Adrenal gland (tissue), 12 donors: ENCODE results near the gene PLGRKT. TPM values are rescaled to one million over a fixed set of nuclear protein-coding genes. Genes with fewer than 3 reads are reported as not detected.

Experiments
- DNase-seq, 7 donors: peaks; one replicate each; pipeline ENCODE4 v3.0.0-alpha.2; 2019 to 2020
- H3K27ac ChIP-seq, 5 donors: fragments of 200-600 bp; sonication (generic) in 4 of 5; 1 replicate in 3 of 5; 2 replicates in 2 of 5; pipeline versions ENCODE4 v1.5.1 to v1.8.0; 2016 to 2020; ENCODE audit warnings: mild to moderate bottlenecking in 1 of 5
- H3K27me3 ChIP-seq: fragments of 200-600 bp; 2 replicates; pipeline ENCODE4 v1.8.0; 2021
- H3K36me3 ChIP-seq, 2 donors: fragments of 200-600 bp; replicated peaks in 1 of 2; 1 replicate in 1 of 2; 2 replicates in 1 of 2; pipeline versions ENCODE4 v1.5.1 to v1.8.0; 2018 to 2022
- H3K4me1 ChIP-seq, 2 donors: fragments of 200-600 bp; replicated peaks in 1 of 2; 1 replicate in 1 of 2; 2 replicates in 1 of 2; pipeline versions ENCODE4 v1.5.1 to v1.8.0; 2018 to 2021
- H3K4me3 ChIP-seq, 4 donors: fragments of 200-600 bp; sonication (generic) in 3 of 4; one replicate each; pipeline ENCODE4 v1.5.1; 2016 to 2018
- H3K9me3 ChIP-seq, 3 donors: fragments of 200-600 bp; sonication (generic) in 1 of 3; replicated peaks in 1 of 3; 1 replicate in 2 of 3; 2 replicates in 1 of 3; pipeline versions ENCODE4 v1.5.1 to v1.8.0; 2016 to 2021
- POLR2A ChIP-seq, 2 donors: fragments of 450-650 bp; IDR thresholded peaks; one replicate each; pipeline ENCODE4 v1.6.1; 2017; ENCODE audit warnings: antibody characterized with exemption in 2 of 2, mild to moderate bottlenecking in 2 of 2, moderate library complexity in 1 of 2
- WGBS, 4 donors: extraction: QIAGEN DNeasy Blood & Tissue Kit in 2 of 4; methylation state at CpG; one replicate each; pipeline versions ENCODE4 v1.1.5 to v1.1.7; 2013 to 2017; 5-methylcytosine and 5-hydroxymethylcytosine counted together
- intact Hi-C, 2 donors: fragments of 100-400 bp; cut with DNase I; formaldehyde crosslinking; loops; one replicate each; pipeline versions ENCODE4 v1.14.1 to v1.15.0; 2022 to 2023
- polyA plus RNA-seq, 3 donors: library from polyadenylated mRNA; stranded (reverse); fragments of 200-250 nt in 2 of 3; fragments of 350-450 nt in 1 of 3; fragmentation: Illumina TruSeq in 1 of 3; extraction: RNeasy Lipid Tissue Mini Kit (QIAGEN cat#74804) in 1 of 3; gene quantifications; one replicate each; pipeline ENCODE4 v1.2.3, GENCODE V29; 2013 to 2014
- total RNA-seq, 9 donors: library from RNA; depleted of rRNA in 4 of 9; stranded (reverse); fragments of >200 nt in 4 of 9; fragments of 120-200 nt in 1 of 9; fragmentation: NEBNext Ultra II Directional in 1 of 9; extraction: Animal tissue kit (Norgen Biotek cat#: 25700) in 1 of 9; gene quantifications; one replicate each; pipeline versions ENCODE4 v1.1.0 to v1.2.4, GENCODE V29; 2013 to 2023
- TF ChIP-seq, protein P1 (sequence below), 6 experiments: fragments of 450-650 bp in 4 of 6; fragments of 200-600 bp in 2 of 6; sonication (generic) in 1 of 6; IDR thresholded peaks; 1 replicate in 5 of 6; 2 replicates in 1 of 6; pipeline versions ENCODE4 v1.5.1 to v1.8.0; 2016 to 2021; ENCODE audit warnings: antibody characterized with exemption in 6 of 6, mild to moderate bottlenecking in 2 of 6, moderate library complexity in 1 of 6
- donor health status: healthy with polysubstance abuse.
- donor health status: Bipolar disorder and iron deficiency.
- donor health status: DM: yes; HTN: yes; CAD: no.
- donor health status: DM: no; HTN: no; CAD: no.
- donor health status: DM: no; HTN: no; CAD: no.
- donor health status: DM: yes; HTN: yes; CAD: no.

The PLGRKT gene
- total and polyA plus RNA-seq, 12 donors = 7.2 to 32.0 (median 20.7) TPM

DNA sequence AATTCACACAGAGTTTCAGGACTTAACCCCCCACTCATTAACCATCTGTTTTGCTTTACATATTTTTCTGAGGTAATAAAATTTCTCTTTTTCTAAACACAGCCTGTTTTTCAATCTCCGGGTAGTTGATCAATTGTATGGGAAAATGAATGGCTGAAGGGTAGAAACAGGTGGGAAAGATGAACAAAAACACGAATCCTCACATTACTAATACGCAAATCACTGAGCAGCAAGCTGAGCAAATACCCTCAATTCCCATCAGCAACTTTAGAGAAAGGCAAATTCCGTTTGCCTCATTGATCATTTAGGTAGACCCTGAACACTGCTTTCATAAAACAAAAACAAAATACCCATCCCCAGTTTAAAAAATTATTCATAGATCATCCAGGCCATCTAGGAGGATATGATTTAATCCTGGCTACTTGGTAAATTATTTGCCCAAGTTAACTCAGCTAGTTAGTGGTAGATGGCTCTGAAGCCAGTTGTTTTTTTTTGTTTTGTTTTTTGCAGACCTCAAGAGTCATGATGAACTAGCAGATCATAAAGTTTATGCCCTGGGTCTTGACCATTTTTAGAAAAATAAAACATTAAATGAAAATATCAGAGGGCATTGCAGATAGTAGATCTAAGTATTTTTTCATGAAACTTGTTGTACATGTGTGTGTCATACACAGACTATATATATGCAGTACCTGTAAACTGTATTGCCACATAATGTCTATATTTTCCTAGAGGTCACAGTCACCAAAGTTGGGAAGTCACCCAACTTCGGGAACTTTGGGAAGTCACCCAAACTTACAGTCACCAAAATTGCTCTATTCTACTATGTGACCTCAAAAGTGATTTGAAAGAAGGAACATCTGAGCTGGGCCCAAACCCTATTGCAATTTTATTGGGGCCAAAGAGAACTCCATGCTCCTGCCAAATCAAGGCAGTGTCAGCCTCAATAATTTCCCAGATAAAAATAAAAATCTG is 11.0 kb upstream of the PLGRKT start:
- no peaks in the 10 kb centered on the region for H3K36me3 ChIP-seq
- peaks cover 0 to 26% of the 10 kb centered on the region in 2 donors for H3K4me1 ChIP-seq
- TF ChIP-seq, protein P1, sequence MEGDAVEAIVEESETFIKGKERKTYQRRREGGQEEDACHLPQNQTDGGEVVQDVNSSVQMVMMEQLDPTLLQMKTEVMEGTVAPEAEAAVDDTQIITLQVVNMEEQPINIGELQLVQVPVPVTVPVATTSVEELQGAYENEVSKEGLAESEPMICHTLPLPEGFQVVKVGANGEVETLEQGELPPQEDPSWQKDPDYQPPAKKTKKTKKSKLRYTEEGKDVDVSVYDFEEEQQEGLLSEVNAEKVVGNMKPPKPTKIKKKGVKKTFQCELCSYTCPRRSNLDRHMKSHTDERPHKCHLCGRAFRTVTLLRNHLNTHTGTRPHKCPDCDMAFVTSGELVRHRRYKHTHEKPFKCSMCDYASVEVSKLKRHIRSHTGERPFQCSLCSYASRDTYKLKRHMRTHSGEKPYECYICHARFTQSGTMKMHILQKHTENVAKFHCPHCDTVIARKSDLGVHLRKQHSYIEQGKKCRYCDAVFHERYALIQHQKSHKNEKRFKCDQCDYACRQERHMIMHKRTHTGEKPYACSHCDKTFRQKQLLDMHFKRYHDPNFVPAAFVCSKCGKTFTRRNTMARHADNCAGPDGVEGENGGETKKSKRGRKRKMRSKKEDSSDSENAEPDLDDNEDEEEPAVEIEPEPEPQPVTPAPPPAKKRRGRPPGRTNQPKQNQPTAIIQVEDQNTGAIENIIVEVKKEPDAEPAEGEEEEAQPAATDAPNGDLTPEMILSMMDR (IDR thresholded peaks at IDR 0.05) = no peak
- TF ChIP-seq POLR2A (IDR thresholded peaks at IDR 0.05) = no peak
- H3K4me3 ChIP-seq = no peak overlapping the region
- no peak for DNase-seq
- H3K27ac ChIP-seq = peak overlapping the region in 2 of 5 donors; percentile 77 to 85
- no peaks in the 10 kb centered on the region for H3K27me3 ChIP-seq
- H3K9me3 ChIP-seq = no peaks in the 10 kb centered on the region
- intact Hi-C loops = loop anchor here in 1 of 2 donors (10.0 kb wide), 1 partner anchor 684 kb away; no protein-coding TSS in a partner anchor
- WGBS, 4 donors = 80 to 85% (median 83%) methylated on average over 5 of the region's 5 CpGs

DNA sequence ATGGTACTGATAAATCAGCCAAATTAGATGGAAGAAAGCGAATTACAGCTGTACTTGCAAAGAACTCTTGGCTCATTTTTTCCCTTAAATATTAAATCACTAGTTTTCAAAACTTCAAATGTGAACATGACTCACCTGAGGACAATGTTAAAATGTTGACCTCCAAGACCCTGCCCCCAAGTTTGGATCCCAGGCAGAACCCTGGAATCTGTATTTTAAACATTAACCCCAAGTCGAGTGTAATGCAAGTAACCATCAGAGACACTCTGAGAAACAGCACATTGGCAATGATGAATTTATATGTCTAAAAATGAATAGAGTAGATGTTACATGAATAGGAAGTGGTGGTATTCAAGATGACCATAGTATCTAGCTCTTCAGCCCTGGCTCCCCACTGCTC is 10.3 kb upstream of the PLGRKT start:
- Histone ChIP-seq H3K36me3 (no peaks in the 10 kb centered on the region), H3K4me1 (peaks cover 0 to 26% of the 10 kb centered on the region in 2 donors), H3K4me3 (no peak overlapping the region), H3K9me3 (no peaks in the 10 kb centered on the region), H3K27ac (no peak overlapping the region), H3K27me3 (no peaks in the 10 kb centered on the region)
- TF ChIP-seq, protein P1 (IDR thresholded peaks at IDR 0.05) = no peak
- no peak for DNase-seq
- intact Hi-C loops = loop anchor here in 1 of 2 donors (10.0 kb wide), 1 partner anchor 683 kb away; no protein-coding TSS in a partner anchor
- 82 to 87% (median 84%) methylated on average over 2 of the region's 2 CpGs for WGBS, 4 donors

DNA sequence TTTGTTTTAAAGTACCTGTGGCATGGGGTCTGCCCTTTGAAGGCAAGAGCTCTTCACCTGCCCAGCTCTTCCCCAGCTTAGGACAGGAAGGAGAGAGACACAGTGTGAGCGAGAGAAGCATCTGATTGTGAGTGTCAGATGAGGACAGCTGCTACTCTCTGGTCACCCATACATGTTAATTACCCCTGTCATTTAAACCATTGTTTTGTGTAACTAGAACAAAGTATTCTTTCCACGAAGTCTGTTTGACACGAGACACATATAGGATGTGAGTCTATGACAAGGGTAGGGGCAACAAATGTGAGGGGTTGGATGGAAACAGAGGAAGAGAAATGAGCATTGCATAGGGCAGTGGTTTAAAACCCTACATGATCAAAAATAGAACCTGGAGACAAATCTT is 9.6 kb upstream of the PLGRKT start:
- intact Hi-C loops = loop anchor here in 1 of 2 donors (10.0 kb wide), 1 partner anchor 683 kb away; no protein-coding TSS in a partner anchor

More for the DNA sequence above, 9.6 kb upstream of the PLGRKT start:
- no peaks in the 10 kb centered on the region for H3K36me3 ChIP-seq
- H3K27ac ChIP-seq = no peak overlapping the region
- H3K4me3 ChIP-seq = no peak overlapping the region
- H3K4me1 ChIP-seq = peaks cover 0 to 22% of the 10 kb centered on the region in 2 donors
- 70 to 86% (median 84%) methylated on average over 3 of the region's 3 CpGs for WGBS, 4 donors
- DNase-seq = no peak
- H3K9me3 ChIP-seq = no peaks in the 10 kb centered on the region
- H3K27me3 ChIP-seq = no peaks in the 10 kb centered on the region
- TF ChIP-seq, protein P1 (IDR thresholded peaks at IDR 0.05) = no peak
- TF ChIP-seq POLR2A (IDR thresholded peaks at IDR 0.05) = no peak
